Calu3 (cell line): ENCODE measurements around the gene VIP. TPM values are rescaled to one million over a fixed set of nuclear protein-coding genes. Genes with fewer than 3 reads are reported as not detected.

Experiments
- BruUV-seq: library from RNA; stranded (reverse); fragments of 400-500 nt; replicated peaks from 2 replicates; lab custom pipeline; 2021; lab: Mats Ljungman, UMichigan
- CTCF ChIA-PET: fragments of 300-600 bp; sonication (Branson Sonifier 250); formaldehyde crosslinking; loops from one replicate; lab custom pipeline; 2022; ENCODE audit warnings: antibody characterized with exemption; lab: Charles Lee
- DNase-seq: peaks from one replicate; pipeline ENCODE4 v3.0.0; 2022
- H3K27ac Mint-ChIP-seq: one replicate; pipeline ENCODE4 v1.8.0; 2022; ENCODE audit warnings: mixed read lengths; ENCODE audit not compliant: unreplicated experiment
- H3K27me3 Mint-ChIP-seq: one replicate; pipeline ENCODE4 v1.8.0; 2022; ENCODE audit warnings: mixed read lengths; ENCODE audit not compliant: unreplicated experiment
- H3K36me3 Mint-ChIP-seq: one replicate; pipeline ENCODE4 v1.8.0; 2022; ENCODE audit warnings: mild to moderate bottlenecking, moderate library complexity, mixed read lengths; ENCODE audit not compliant: insufficient read depth, unreplicated experiment
- H3K4me1 Mint-ChIP-seq: one replicate; pipeline ENCODE4 v1.8.0; 2022; ENCODE audit warnings: mild to moderate bottlenecking, low read depth, mixed read lengths; ENCODE audit not compliant: unreplicated experiment
- H3K4me3 Mint-ChIP-seq: one replicate; pipeline ENCODE4 v1.8.0; 2022; ENCODE audit warnings: mild to moderate bottlenecking, low read depth, moderate library complexity, mixed read lengths; ENCODE audit not compliant: unreplicated experiment
- H3K9me3 Mint-ChIP-seq: one replicate; pipeline ENCODE4 v1.8.0; 2022; ENCODE audit warnings: low read depth, mixed read lengths; ENCODE audit not compliant: unreplicated experiment
- CTCF ChIP-seq: fragments of 200-600 bp; IDR thresholded peaks from one replicate; pipeline ENCODE4 v1.8.0; 2022; ENCODE audit warnings: antibody characterized with exemption; ENCODE audit not compliant: unreplicated experiment
- intact Hi-C: fragments of 100-400 bp; cut with micrococcal nuclease; formaldehyde crosslinking; loops from one replicate; pipeline ENCODE4 v1.10.0; 2022; ENCODE audit not compliant: unreplicated experiment
- total RNA-seq: library from RNA; stranded (reverse); gene quantifications from 2 replicates; pipeline ENCODE4 v1.2.3, GENCODE V29; 2022

The VIP gene
- total RNA-seq, 1 experiment from 2014 or later = not detected

- DNase-seq = no peak
- Mint-ChIP-seq H3K36me3 (no peaks in the 10 kb centered on the region), H3K27ac (no peak overlapping the region), H3K4me1 (no peaks in the 10 kb centered on the region), H3K27me3 (no peaks in the 10 kb centered on the region), H3K4me3 (no peak overlapping the region), H3K9me3 (no peaks in the 10 kb centered on the region)
- CTCF ChIA-PET = no interaction called here
- intact Hi-C loops = no loop called here
- no peak for TF ChIP-seq CTCF
- BruUV-seq = no TSS peak
Observed at GRCh38 chr6:152726313-152726712, 24.3 kb upstream of the VIP start.

GRCh38 chr6:152727507-152727906 lies 23.1 kb upstream of the VIP start:
- no peaks in the 10 kb centered on the region for H3K36me3 Mint-ChIP-seq
- no peaks in the 10 kb centered on the region for H3K27me3 Mint-ChIP-seq
- no peaks in the 10 kb centered on the region for H3K4me1 Mint-ChIP-seq
- CTCF ChIA-PET = no interaction called here
- H3K27ac Mint-ChIP-seq = no peak overlapping the region
- no TSS peak for BruUV-seq
- intact Hi-C loops = no loop called here
- H3K4me3 Mint-ChIP-seq = no peak overlapping the region
- no peaks in the 10 kb centered on the region for H3K9me3 Mint-ChIP-seq
- DNase-seq = no peak
- no peak for TF ChIP-seq CTCF

- BruUV-seq = no TSS peak
- H3K9me3 Mint-ChIP-seq = no peaks in the 10 kb centered on the region
- DNase-seq = no peak
- intact Hi-C loops = no loop called here
- H3K36me3 Mint-ChIP-seq = no peaks in the 10 kb centered on the region
- H3K4me1 Mint-ChIP-seq = no peaks in the 10 kb centered on the region
- no peaks in the 10 kb centered on the region for H3K27me3 Mint-ChIP-seq
- CTCF ChIA-PET = no interaction called here
- no peak overlapping the region for H3K4me3 Mint-ChIP-seq
- no peak for TF ChIP-seq CTCF
- no peak overlapping the region for H3K27ac Mint-ChIP-seq
Observed at GRCh38 chr6:152734630-152735029, 16.0 kb upstream of the VIP start.

- no peak for DNase-seq
- no TSS peak for BruUV-seq
- Mint-ChIP-seq H3K9me3 (no peaks in the 10 kb centered on the region), H3K27me3 (no peaks in the 10 kb centered on the region), H3K4me3 (no peak overlapping the region), H3K27ac (no peak overlapping the region), H3K4me1 (no peaks in the 10 kb centered on the region), H3K36me3 (no peaks in the 10 kb centered on the region)
- intact Hi-C loops = no loop called here
- TF ChIP-seq CTCF = no peak
- CTCF ChIA-PET = no interaction called here
Observed at GRCh38 chr6:152736687-152737273, 13.8 kb upstream of the VIP start.
